ENCODE data around the gene THEM5.

- TF ChIP-seq FOXA1 (IDR thresholded peaks at IDR 0.05) (no peak), NFRKB (IDR thresholded peaks at IDR 0.05) (no peak), SP1 (IDR thresholded peaks at IDR 0.05) (no peak), FOXM1 (IDR thresholded peaks at IDR 0.05; ENCODE audit: borderline replicate concordance) (no peak), LEF1 (IDR thresholded peaks at IDR 0.05; ENCODE audit: borderline replicate concordance) (no peak), ARNT (IDR thresholded peaks at IDR 0.05) (no peak), L3MBTL2 (conservative IDR thresholded peaks at IDR 0.05) (no peak), BHLHE40 (IDR thresholded peaks at IDR 0.05; ENCODE audit: borderline replicate concordance) (no peak), SUZ12 (IDR thresholded peaks at IDR 0.05) (no peak), FOXK2 (IDR thresholded peaks at IDR 0.05) (no peak), TARDBP (IDR thresholded peaks at IDR 0.05) (no peak), ELF4 (IDR thresholded peaks at IDR 0.05) (no peak)
These were observed 779 bp downstream of the THEM5 start for GRCh38 chr1:151852733-151853132.
